HCEC 1CT (cell line): ENCODE measurements around the gene ICE2.

Experiments
- DNase-seq: peaks from one replicate; pipeline ENCODE4 v3.0.0-alpha.2; 2017

Gene ICE2

DNA sequence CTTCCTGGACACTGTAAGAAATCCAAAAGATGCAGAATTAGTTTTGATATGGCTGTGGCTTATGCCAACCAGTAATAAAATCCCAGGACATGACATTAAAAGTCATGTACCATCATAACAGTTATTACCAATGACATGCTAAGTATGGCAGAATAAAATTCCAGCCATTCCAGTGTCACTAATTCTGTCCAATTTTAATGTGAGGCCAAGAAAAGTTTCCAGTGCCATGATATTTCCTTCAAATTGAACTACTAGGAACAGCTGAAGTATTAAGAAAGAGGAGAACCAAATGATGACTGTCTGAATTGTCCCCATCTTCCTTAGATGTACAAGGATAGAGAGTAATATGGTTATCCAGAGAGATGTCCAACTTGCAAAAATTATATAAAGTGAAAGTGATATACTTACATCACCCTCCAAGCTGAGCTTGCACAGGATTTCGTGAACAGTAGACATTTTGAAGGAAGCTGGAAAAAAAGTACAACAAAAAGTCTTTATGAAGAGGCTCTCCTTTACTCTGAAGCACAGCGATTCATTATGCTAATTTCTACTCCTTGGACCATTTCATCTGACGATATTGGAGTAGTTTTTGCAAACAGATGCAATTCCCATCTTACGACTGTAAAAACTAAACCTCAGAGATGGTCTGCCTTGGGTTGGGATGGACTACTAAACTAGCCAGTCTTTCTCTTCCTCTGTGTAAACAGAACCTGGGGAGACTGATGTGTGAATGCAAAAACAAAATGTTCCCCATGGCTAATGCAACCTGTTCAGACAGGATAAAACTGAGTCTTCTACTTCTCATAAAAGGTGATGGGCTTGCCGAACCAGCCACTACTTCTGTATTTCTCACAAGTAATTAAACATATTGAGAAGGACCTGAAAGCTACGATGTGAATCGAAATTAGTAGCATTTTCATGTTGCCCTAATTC is 93.1 kb downstream of the ICE2 start:
- DNase-seq, result no peak

DNA sequence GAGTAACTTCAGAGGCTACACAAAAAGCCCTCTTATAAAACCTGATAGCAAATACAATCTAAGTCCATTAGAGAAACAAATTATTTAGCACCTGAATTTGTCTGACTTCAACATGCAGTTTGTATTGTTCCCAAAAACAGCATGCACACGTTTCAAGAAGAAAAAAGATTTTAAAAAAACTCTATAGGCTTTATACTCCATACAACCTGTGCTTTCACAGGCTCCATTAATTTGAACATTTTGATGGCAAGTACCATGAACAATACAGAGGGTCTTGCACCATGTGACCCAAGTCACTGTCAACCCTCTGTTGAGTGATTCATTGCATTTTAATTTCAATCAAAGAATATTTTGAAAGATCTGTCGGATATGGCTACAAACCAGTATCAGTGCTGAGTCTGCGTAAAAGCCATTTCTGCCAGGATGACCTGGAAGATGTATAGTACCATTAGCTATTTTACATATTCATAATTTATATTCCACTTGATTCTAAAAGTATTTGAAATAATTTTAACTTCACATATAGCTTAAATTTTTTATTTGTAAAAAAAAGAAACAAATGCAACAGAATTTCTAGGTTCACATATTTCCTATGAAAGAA is 94.3 kb downstream of the ICE2 start:
- no peak for DNase-seq

DNA sequence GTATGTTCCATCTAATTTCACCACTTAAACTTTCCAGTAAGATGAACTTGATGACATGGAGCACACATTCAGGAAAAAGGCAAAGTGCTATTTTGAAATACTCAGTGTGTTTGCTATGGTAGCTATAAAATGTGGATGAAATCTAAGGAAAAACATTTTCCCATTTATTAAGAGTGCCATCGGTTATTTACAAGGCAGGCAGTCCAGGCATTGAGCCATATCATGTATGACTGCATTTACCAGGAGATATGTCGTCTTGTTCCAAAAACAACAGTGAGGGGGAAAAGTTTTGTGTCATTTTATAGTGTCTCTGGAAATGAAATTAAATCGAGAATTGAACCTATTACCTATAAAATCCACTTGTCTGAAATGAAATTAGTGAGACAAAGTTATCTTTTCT is 94.9 kb downstream of the ICE2 start:
- DNase-seq, result no peak

DNA sequence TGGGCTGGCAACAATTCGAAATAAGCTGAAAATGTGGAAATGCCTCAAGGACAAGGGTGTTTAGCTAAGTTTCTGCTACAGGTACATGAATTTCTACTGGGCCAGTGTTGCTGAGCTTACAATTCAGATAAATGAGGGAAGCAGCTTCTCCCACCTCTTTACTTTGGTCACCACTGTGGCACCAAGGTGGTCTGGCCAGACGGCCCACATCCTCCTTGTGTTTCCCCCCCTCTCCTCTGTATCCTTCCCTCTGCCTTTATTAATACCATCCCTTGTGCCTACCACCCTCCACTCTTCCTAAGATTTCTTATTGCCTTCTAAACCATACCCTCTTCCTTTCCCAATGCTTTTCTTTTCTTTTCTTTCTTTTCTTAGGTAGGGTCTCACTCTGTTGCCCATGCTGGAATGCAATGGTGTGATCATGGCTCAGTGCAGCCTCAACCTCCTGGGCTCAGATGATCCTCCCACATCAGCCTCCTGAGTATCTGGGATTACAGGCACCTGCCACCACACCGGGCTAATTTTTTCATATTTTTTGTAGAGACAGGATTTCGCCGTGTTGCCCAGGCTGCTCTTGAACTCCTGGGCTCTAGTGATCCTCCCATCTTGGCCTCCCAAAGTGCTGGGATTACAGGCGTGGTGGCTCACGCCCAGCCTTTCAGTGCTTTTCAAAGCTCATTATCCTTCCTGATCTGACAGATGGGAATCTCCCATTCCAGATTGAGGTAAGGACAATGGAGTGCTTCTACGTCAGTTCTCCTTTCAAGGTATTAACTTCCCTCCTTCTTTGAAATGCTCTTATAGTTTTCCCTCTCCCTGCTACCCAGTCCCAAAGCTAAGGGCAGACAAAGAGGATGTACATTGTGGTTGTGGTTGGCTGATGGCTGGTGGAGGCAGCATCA is 95.9 kb downstream of the ICE2 start:
- no peak for DNase-seq

DNA sequence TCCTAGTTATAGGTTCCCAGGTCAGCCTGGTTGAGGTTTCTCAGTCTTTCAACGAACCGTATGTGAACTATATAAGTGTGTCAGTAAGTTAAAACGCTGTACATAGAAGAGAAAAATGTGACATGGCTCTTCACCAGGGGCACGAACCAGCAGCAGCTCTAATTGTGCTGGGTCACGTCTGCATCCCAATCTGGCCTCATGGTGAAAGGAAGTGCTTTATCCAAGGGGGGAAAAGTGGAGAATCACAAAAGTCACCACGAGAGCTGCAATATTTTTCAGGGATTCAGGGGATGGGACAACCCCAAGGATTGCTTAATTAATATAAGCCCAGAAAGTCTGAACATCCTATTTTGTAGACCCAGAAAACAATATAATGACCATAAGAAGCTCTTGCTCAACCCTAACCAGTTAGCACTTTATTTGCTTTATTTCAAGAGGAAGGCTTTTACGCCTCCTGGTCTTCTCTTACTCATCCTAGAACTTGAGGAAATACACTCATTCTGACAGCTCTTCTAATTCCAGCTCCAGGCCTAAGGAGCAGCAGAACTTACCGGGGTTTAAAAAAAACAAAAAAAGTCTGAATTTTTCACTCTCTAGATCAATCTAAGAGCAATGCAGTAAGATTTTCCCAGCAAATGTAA is 97.7 kb downstream of the ICE2 start:
- DNase-seq, result peak; percentile 62

DNA sequence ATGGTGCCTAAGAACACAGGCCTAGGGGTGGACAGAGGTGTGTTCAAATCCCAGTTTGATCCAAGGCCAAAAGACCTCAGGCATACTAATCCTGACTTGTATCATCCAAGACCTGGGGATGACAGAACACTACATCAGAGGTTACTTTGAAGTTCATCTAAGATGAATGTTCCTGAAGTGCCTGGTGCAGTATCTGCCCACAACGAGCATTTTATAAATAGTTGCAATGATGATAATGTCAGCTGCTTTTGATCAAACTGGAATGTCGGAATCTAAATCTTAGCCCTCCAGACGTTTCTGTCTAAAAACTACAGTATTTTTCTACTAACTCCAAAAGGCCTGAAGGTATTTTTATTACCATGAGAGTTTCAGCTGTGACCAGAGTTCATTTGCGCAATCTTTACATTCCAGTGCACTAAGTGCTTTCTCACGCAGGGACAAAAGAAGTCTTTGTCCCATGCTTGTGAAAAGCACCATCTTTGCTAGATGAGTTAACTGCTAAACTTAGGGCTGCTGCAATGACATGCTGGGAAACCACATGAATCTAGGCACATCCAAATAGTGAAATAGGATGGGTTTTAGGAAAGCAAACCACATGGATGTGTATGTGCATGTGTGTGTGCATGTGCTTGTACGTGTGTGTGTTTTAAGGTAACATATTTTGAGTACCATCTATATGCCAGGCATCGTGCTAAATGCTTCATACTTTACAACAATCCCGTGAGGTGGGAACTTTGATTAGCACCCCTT is 99.2 kb downstream of the ICE2 start:
- DNase-seq, result peak; percentile 91

DNA sequence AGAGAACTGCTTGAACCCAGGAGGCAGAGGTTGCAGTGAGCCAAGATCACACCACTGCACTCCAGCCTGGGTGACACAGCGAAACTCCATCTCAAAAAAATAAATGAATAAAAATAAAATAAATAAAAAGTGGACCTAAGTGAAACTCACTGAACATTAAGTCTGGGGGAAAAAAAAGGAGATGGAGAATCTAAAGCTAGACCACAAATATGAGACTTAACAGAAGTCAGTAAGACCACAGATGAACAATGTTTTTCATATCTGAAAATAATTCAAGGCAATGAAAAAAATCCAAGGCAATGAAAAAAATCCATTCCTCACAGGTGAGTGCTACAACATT is 99.8 kb downstream of the ICE2 start:
- no peak for DNase-seq

DNA sequence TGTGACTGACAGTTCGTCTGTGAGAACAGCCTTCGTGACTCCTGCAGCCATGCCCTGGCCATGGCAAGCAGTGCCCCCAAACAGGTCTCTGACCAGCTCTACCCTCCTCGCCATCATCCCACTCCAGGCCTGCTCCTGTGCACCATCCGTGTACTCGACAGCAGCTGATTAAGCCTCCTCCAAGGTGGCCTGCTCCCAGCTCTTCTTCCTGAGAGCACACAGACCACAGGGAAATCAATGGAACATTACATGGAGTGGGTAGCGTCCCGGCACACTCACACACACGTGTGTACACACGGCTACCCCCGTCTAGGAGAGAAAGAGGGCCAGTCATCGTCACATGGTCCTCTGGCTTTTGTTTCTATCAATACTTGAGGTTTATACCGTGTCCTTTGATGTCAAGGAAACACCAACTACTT is 102.3 kb downstream of the ICE2 start:
- DNase-seq, result no peak

DNA sequence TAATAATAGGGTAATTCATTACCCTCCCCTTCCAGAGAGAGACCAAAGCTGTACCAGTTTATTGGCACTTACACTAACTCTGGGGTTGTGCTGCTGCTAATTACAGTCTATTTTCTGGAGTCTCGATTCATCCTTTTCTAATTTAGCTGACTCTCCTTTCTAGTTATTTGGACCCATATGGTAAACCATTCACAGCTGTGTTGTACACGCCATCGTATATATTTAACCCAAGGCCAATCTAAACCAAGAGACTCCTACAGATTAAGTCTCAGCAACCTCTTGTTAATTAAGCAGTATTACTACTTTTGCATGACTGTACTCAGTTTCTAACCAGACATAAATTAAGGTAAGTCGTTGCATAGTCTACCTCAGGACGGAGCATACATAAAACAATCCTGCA is 103.6 kb downstream of the ICE2 start:
- DNase-seq, result no peak

DNA sequence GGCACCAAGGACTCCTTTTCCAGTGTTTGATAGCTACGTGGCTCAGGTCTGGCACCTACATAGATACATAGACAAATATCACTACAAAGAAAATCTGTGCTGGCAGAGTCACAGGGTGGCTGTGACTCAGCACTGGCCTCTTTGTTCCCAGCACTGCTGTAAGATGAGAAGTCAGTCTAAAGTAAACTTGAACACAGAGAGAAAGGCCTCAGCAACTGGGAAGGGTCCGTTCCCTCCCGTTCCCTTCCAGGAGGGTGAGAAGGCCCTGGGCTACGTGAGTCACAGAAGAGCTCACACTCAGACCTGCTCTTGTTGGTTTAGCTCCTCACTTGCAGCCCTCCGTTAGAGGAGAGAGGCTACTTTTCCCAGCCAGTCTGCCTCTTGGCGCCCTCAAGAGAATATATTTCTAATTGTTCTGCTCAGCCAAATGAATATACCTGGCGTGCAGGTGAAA is 104.3 kb downstream of the ICE2 start:
- DNase-seq, result peak; percentile 93

DNA sequence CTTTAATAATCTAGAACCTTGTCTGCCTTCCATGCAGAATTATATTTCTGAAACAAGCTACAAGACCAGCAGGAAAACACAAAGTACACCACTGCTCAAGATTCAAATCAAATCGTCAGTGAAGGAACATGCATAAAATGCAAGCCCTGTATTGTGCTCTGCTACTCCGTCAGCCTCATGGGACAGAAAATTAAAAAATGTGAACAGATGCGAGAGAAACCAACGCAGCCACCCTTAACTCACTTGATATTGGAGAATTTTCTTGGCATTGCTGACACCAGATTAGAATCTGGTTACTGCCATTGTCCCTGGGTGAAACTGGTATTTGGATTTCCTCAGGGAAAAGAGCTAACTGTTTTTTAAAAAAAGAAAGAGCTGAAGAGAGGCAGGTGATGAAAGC is 104.7 kb downstream of the ICE2 start:
- no peak for DNase-seq

DNA sequence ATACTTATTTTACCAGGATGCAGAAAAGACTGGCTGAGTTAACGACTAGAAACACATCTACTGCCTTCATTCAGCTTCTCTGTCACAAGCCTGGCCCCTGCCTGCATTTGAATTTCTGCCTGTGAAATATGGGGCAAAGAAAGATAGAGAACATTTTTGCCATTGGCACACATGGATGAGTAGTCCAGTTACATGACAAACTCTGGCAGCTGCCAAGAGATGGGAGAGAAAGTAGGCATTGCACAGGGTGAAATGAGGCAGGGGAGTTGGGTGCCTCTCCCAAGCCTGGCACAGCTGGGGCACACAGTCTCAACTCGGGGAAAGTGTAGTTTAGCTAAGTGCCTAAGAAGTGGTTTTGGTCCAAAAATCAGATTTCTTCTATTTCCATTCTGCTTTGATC is 105.2 kb downstream of the ICE2 start:
- DNase-seq, result no peak

DNA sequence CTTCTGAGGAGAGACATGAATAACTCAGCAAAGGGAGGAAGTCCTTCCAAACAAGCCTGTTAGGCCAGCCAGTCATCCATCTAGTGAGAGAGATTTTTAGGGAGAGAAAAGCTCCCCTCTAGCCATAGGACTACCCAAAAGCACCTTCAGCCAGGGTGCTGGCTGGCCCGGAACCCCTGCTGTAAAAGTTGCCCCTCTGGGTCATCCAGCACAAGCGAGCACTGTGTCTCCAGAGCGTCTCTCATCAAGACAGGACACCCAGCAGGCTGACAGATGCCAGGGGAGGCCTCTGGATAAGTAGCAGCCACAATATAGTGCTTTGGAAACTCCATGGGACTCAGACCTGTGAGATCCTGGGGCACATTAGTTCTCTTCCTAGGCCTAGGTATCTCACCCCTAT is 105.6 kb downstream of the ICE2 start:
- DNase-seq, result no peak

DNA sequence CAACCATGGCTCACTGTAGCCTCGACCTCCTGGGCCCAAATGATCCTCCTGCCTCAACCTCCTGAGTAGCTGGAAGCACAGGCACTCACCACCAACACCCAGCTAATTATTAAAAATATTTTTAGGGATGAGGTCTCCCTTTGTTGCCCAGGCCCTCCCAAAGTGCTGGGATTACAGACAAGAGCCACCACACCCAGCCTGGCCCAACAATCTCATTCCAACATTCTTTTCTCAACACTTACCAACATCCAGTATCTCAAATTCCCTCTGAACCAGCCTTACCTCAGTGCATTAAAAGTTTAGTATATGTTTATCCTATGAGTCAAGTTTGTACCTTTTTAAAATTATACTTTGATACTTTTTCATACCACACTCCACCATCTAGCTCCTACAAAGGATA is 106.2 kb downstream of the ICE2 start:
- no peak for DNase-seq

DNA sequence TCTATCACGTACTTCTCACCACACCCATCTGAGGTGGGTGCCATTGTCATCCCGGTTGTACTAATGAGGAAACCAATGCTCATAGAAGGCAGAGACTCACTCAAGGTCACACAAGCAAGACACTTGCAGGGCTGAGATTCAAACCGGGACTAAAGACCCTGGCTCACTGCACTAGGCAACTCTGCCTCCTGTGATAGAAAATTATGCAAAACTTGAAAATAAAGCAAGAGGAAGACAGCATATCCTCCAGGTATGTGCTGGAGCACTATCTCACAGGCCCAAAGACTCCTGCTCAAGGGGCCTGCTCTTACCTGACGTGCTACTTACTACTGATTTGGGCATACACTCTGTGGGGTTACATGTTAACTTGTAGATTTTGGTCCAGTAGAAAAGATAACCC is 106.7 kb downstream of the ICE2 start:
- no peak for DNase-seq

DNA sequence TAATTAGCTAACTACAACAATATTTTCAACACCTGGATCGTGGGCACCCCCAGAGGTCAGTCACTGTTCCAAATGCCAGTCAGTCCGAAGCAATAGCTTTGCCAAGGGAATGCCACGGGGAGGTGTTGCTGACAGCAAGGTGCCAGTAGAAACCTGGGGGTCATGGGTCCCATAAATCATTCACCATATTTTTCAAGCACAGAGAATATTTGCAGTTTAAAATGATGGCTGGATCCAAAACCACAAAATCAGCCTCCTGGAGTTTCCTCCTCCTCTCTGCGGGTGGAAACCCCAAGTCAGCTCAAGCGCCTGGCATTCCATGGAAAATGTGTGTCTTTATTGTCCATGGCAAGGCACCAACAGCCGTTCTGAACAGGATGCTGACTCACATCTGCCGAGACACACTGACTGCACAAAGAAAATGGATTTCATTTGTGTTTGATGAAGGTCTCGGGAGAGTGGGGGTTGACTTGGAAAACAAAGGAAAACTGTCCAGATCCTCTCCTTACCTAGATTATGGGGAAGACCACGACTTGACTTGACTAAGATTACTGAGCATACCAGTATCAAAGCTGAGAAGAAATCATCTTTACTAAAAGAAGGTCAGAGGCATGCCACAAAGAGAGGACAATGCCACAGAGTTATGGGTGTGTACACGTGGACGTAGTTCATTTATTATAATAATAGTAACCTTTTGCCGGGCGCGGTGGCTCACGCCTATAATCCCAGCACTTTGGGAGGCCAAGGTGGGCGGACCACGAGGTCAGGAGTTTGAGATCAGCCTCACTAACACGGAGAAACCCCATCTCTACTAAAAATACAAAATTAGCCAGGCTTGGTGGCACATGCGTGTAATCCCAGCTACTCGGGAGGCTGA is 107.5 kb downstream of the ICE2 start:
- peak; percentile 98 for DNase-seq

DNA sequence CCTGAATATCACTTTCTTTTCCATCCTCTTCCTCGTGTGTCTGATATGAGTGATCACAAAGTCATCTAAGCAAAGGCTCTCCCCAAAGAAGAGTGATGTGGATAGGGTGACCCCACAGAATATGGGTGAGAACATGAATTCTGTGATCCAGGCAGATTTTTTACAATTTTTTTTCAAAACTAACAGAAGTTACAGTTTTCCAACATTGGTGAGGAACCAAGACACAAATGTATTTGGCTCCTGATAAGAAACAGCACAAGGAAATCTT is 108.1 kb downstream of the ICE2 start:
- DNase-seq, result no peak

DNA sequence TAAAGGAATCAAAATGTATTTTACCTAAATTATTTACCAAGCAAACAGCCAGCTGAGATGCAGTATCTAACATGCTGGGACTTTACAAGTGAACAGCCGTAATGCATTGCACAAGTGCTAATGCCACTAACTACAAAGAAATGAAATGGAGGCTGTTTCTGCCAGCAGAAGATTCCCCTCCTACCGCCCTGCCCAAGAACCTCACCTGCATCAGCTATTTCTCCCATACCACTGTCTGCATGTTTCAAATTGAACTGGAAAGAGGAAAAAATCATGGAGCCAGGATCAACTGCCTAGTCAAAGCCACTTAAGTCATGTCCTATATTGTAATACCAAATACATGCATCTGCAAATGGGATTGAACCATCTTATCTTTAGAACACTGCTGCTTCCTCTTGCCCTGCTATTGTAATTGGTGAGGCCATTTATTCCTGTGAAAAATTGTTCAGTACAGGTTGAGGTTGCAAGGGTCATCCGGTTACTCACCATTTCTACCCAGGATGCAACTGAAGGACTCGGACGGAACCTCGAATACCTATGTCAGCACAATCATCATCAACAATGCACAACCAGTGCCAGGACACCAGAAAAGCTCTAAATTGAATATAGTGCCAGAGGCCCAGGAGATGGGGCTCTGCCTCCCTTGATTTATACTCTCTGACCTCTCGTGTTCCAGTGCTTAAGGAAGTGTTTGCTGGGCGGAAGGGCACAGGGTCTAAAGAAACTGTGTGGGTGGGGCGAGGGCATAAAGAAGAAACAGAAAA is 108.7 kb downstream of the ICE2 start:
- DNase-seq, result peak; percentile 41

DNA sequence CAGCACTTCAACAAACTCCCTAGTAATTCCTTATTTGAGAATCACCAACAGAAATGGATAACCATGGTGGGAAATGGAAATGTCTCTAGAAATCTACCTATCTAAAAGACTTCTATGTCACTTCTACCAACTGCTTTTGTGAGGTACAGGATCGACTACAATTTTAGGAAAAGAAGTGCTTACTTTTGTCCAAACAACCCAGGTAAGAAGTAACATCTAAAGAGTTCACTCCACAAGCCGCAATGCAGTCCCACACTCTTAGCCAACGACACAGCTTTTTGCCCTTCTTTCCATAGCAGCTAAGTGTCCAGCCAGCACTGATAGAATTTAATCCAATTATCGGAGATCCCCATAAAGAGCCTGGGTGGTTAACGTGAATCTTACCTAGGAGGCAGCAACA is 109.2 kb downstream of the ICE2 start:
- no peak for DNase-seq
